ENCODE measurements around the gene ATCAY. TPM values are rescaled to one million over a fixed set of nuclear protein-coding genes. Genes with fewer than 3 reads are reported as not detected.

The ATCAY gene
- total and polyA plus RNA-seq, 2 of the 4 experiments (the other 2 are of a cell fraction): 0.31 to 0.36 TPM

GRCh38 chr19:3867971-3868769 is 12.3 kb upstream of the ATCAY start:
- Histone ChIP-seq H3K27ac (ENCODE audit: insufficient read depth, low read length) (no peak overlapping the region), H3K56ac (ENCODE audit: extremely low read depth, insufficient read depth, low read length) (no peak overlapping the region), H3K9me1 (ENCODE audit: insufficient read depth, low read length) (no peaks in the 10 kb centered on the region), H3K23ac (ENCODE audit: low read depth, low read length) (no peak overlapping the region), H2AK9ac (replicated peaks; ENCODE audit: low read depth, low read length, poor library complexity) (no peak overlapping the region), H4K91ac (ENCODE audit: insufficient read depth, low read depth, low read length) (no peak overlapping the region), H3K9me3 (ENCODE audit: control insufficient read depth, insufficient read depth, low read length) (peaks cover 8% of the 10 kb centered on the region), H2AK5ac (ENCODE audit: low read depth, low read length) (no peak overlapping the region), H2BK120ac (ENCODE audit: low read depth, low read length) (no peak overlapping the region), H3K27me3 (ENCODE audit: control insufficient read depth, insufficient read depth, low read length) (peaks cover 39% of the 10 kb centered on the region), H3K14ac (replicated peaks; ENCODE audit: low read depth, low read length) (no peak overlapping the region), H2BK5ac (ENCODE audit: low read depth, low read length, poor library complexity, severe bottlenecking) (no peak overlapping the region), H3K36me3 (ENCODE audit: control insufficient read depth, insufficient read depth, low read length) (no peaks in the 10 kb centered on the region), H3K4me2 (ENCODE audit: low read depth, low read length) (no peak overlapping the region), H3K9ac (ENCODE audit: low read depth, low read length) (no peak overlapping the region), H3K18ac (ENCODE audit: low read depth, low read length) (no peak overlapping the region), H2BK15ac (ENCODE audit: low read depth, low read length) (no peak overlapping the region), H3K4me3 (ENCODE audit: insufficient read depth, low read depth, low read length) (no peak overlapping the region), H3K4me1 (ENCODE audit: control insufficient read depth, insufficient read depth, low read length) (no peaks in the 10 kb centered on the region), H3K4ac (ENCODE audit: low read depth, low read length) (no peak overlapping the region), H4K5ac (ENCODE audit: low read depth, low read length) (no peak overlapping the region), H4K20me1 (ENCODE audit: insufficient read depth, low read length) (no peaks in the 10 kb centered on the region), H2AFZ (replicated peaks; ENCODE audit: low read length, poor library complexity) (no peak overlapping the region), H3K79me1 (ENCODE audit: low read depth in 1 of 2, low read length in 2 of 2) (no peaks in the 10 kb centered on the region), H4K8ac (ENCODE audit: low read depth in 2 of 2, low read length in 2 of 2) (no peak overlapping the region), H2BK20ac (ENCODE audit: low read depth, low read length) (no peak overlapping the region)
- 15% methylated on average over 10 of the region's 30 CpGs; no CpG with 5 or more reads in 1 of the 2 experiments for WGBS, 2 experiments (ENCODE audit: extremely low coverage in 2 of 2, insufficient read length in 1 of 2)
- no peak for TF ChIP-seq CEBPB (IDR thresholded peaks at IDR 0.05; ENCODE audit: low read depth, low read length)
- TF ChIP-seq MXI1 (IDR thresholded peaks at IDR 0.05; ENCODE audit: borderline replicate concordance, low read depth, low read length): no peak
- POLR2A ChIA-PET (ENCODE audit: unreplicated experiment): no interaction called here
- no TSS peak for BruUV-seq (replicated peaks)
- ATAC-seq (ENCODE audit: low read depth): no peak
- dilution Hi-C loops (cut with HindIII; ENCODE audit: low sequenced_read_pairs, unreplicated experiment): no loop called here
- in situ Hi-C loops (cut with MboI; ENCODE audit: low sequenced_read_pairs): no loop called here
- intact Hi-C loops (cut with micrococcal nuclease): no loop called here
- no peak for DNase-seq
- CTCF ChIA-PET: no interaction called here
